Smooth muscle cell (in vitro differentiated cells): ENCODE data around the gene PARP8. TPM values are rescaled to one million over a fixed set of nuclear protein-coding genes. Genes with fewer than 3 reads are reported as not detected.

Experiments used
- DNase-seq: peaks from one replicate; lab custom pipeline; 2025; ENCODE audit not compliant: unreplicated experiment; lab: John Stamatoyannopoulos, UW
- H2AFZ ChIP-seq: fragments of 200-600 bp; sonication (generic); 2 replicates; pipeline ENCODE4 v1.6.0; 2016; ENCODE audit warnings: antibody characterized with exemption, low read depth, mild to moderate bottlenecking
- H3F3A ChIP-seq: fragments of 200-600 bp; sonication (generic); 2 replicates; pipeline ENCODE4 v1.6.0; 2017; ENCODE audit warnings: antibody characterized with exemption, low read depth
- H3K27ac ChIP-seq: fragments of 200-600 bp; sonication (generic); 2 replicates; pipeline ENCODE4 v1.5.1; 2016; ENCODE audit warnings: low read depth, mild to moderate bottlenecking
- H3K27me3 ChIP-seq: fragments of 200-600 bp; sonication (generic); 2 replicates; pipeline ENCODE4 v1.6.1; 2016; ENCODE audit warnings: low read depth, mild to moderate bottlenecking
- H3K36me3 ChIP-seq: fragments of 200-600 bp; sonication (generic); 2 replicates; pipeline ENCODE4 v1.5.1; 2016; ENCODE audit warnings: low read depth
- H3K4me1 ChIP-seq: fragments of 200-600 bp; sonication (generic); 2 replicates; pipeline ENCODE4 v1.5.1; 2016; ENCODE audit warnings: low read depth
- H3K4me2 ChIP-seq: fragments of 200-600 bp; sonication (generic); 2 replicates; pipeline ENCODE4 v1.6.0; 2016; ENCODE audit warnings: mild to moderate bottlenecking
- H3K4me3 ChIP-seq: fragments of 200-600 bp; sonication (generic); 2 replicates; pipeline ENCODE4 v1.5.1; 2016; ENCODE audit warnings: mild to moderate bottlenecking
- H3K79me2 ChIP-seq: fragments of 200-600 bp; sonication (generic); 2 replicates; pipeline ENCODE4 v1.6.0; 2016; ENCODE audit warnings: low read depth, mild to moderate bottlenecking
- H3K9ac ChIP-seq: fragments of 200-600 bp; sonication (generic); 2 replicates; pipeline ENCODE4 v1.6.0; 2016; ENCODE audit warnings: low read depth
- H3K9me3 ChIP-seq: fragments of 200-600 bp; sonication (generic); replicated peaks from 2 replicates; pipeline ENCODE4 v1.5.1; 2016; ENCODE audit warnings: low read depth
- H4K20me1 ChIP-seq: fragments of 200-600 bp; sonication (generic); 2 replicates; pipeline ENCODE4 v1.6.0; 2016; ENCODE audit warnings: low read depth
- WGBS: methylation state at CpG from one replicate; pipeline ENCODE4 v1.1.7; 2016; ENCODE audit warnings: low lambda C conversion rate; 5-methylcytosine and 5-hydroxymethylcytosine counted together
- polyA plus RNA-seq: library from polyadenylated mRNA; unstranded; fragments of >200 nt; fragmentation: Nextera tagmentation; extraction: Ambion mirVana; gene quantifications from 2 replicates; pipeline ENCODE4 v1.2.1, GENCODE V29; 2016
- total RNA-seq: library from RNA; depleted of rRNA; stranded (reverse); fragments of >200 nt; gene quantifications from 2 replicates; pipeline ENCODE4 v1.2.3, GENCODE V29; 2014
- TF ChIP-seq, protein P1 (sequence below): fragments of 200-600 bp; sonication (generic); IDR thresholded peaks from 2 replicates; pipeline ENCODE4 v1.5.1; 2017; ENCODE audit warnings: borderline replicate concordance, mild to moderate bottlenecking, antibody characterized with exemption; ENCODE audit not compliant: insufficient read depth, poor library complexity, severe bottlenecking

The PARP8 gene
- total and polyA plus RNA-seq, 2 experiments from 2014 or later, result 13.6 to 36.2 TPM

DNA sequence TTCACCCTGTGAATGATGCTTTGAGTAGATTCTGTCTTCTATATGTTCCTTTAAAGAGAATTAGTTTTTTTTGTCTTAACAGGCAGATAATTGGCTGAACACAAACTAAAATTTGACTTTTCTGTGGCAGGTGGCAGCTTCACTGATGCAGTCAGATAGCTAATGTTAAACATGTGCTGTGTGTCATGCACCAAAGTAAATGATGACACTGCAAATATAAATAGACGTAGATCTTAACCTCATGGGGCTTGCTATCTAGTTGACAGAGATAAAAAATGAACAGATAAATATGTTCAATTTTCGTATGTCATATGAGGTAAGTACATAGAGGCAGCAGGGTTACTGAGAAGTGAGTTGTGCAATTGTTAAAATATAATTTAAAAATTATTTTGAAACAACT, 82.7 kb downstream of the PARP8 start:
- H3K27me3 ChIP-seq, result no peaks in the 10 kb centered on the region
- no peaks in the 10 kb centered on the region for H3K36me3 ChIP-seq
- no peak overlapping the region for H3K4me2 ChIP-seq
- no peaks in the 10 kb centered on the region for H3K4me1 ChIP-seq
- no peaks in the 10 kb centered on the region for H3F3A ChIP-seq
- peaks cover 17% of the 10 kb centered on the region for H4K20me1 ChIP-seq
- H3K79me2 ChIP-seq, result peaks cover 47% of the 10 kb centered on the region
- TF ChIP-seq, protein P1, sequence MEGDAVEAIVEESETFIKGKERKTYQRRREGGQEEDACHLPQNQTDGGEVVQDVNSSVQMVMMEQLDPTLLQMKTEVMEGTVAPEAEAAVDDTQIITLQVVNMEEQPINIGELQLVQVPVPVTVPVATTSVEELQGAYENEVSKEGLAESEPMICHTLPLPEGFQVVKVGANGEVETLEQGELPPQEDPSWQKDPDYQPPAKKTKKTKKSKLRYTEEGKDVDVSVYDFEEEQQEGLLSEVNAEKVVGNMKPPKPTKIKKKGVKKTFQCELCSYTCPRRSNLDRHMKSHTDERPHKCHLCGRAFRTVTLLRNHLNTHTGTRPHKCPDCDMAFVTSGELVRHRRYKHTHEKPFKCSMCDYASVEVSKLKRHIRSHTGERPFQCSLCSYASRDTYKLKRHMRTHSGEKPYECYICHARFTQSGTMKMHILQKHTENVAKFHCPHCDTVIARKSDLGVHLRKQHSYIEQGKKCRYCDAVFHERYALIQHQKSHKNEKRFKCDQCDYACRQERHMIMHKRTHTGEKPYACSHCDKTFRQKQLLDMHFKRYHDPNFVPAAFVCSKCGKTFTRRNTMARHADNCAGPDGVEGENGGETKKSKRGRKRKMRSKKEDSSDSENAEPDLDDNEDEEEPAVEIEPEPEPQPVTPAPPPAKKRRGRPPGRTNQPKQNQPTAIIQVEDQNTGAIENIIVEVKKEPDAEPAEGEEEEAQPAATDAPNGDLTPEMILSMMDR, result no peak
- H2AFZ ChIP-seq, result no peak overlapping the region
- H3K9ac ChIP-seq, result no peak overlapping the region
- no peaks in the 10 kb centered on the region for H3K9me3 ChIP-seq
- H3K27ac ChIP-seq, result no peak overlapping the region
- WGBS, result 82% methylated on average over 2 of the region's 2 CpGs
- DNase-seq, result no peak
- no peak overlapping the region for H3K4me3 ChIP-seq

DNA sequence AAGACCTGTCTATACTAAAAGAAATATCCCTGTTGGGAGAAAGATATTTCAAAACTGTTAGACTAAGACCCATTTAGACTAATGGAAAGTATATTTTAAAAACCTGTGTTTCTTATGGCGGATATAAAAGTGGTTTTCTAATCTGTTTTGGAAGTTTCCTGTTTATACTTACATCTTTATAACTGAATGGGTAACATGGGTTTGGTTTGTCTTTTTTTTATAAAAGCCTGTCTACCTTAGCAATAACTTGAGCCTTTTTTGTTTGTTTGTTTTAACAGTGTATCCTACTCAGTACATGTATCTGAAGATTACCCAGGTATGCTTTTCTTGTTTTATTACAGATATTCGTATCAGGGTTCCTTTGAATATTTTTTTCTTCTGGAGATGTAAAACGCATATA, 83.4 kb downstream of the PARP8 start:
- WGBS, result 95% methylated on average over 3 of the region's 3 CpGs

GRCh38 chr5:50751064-50751657, 84.7 kb downstream of the PARP8 start:
- no peak overlapping the region for H3K4me3 ChIP-seq
- no peaks in the 10 kb centered on the region for H3F3A ChIP-seq
- TF ChIP-seq, protein P1, result peak; percentile 76
- no peak overlapping the region for H3K9ac ChIP-seq
- H3K9me3 ChIP-seq, result no peaks in the 10 kb centered on the region
- peaks cover 10% of the 10 kb centered on the region for H4K20me1 ChIP-seq
- H3K4me1 ChIP-seq, result no peaks in the 10 kb centered on the region
- no peaks in the 10 kb centered on the region for H3K36me3 ChIP-seq
- no peak overlapping the region for H3K4me2 ChIP-seq
- H3K27ac ChIP-seq, result no peak overlapping the region
- H3K27me3 ChIP-seq, result no peaks in the 10 kb centered on the region
- H2AFZ ChIP-seq, result no peak overlapping the region
- no peak for DNase-seq
- peaks cover 43% of the 10 kb centered on the region for H3K79me2 ChIP-seq
- 75% methylated on average over 5 of the region's 5 CpGs for WGBS

More for the DNA sequence above, 83.4 kb downstream of the PARP8 start:
- Histone ChIP-seq H3K9ac (no peak overlapping the region), H3K27me3 (no peaks in the 10 kb centered on the region), H3K9me3 (no peaks in the 10 kb centered on the region), H3K4me3 (no peak overlapping the region), H2AFZ (no peak overlapping the region), H4K20me1 (peaks cover 15% of the 10 kb centered on the region), H3K79me2 (peaks cover 47% of the 10 kb centered on the region), H3F3A (no peaks in the 10 kb centered on the region), H3K4me2 (no peak overlapping the region), H3K27ac (no peak overlapping the region), H3K4me1 (no peaks in the 10 kb centered on the region), H3K36me3 (no peaks in the 10 kb centered on the region)
- no peak for DNase-seq
- TF ChIP-seq, protein P1, result no peak

GRCh38 chr5:50752800-50753199, 86.4 kb downstream of the PARP8 start:
- no peaks in the 10 kb centered on the region for H3K4me1 ChIP-seq
- no peaks in the 10 kb centered on the region for H3K36me3 ChIP-seq
- H3F3A ChIP-seq, result no peaks in the 10 kb centered on the region
- peaks cover 31% of the 10 kb centered on the region for H3K79me2 ChIP-seq
- no peak overlapping the region for H3K9ac ChIP-seq
- H2AFZ ChIP-seq, result no peak overlapping the region
- H3K27ac ChIP-seq, result no peak overlapping the region
- no peaks in the 10 kb centered on the region for H3K9me3 ChIP-seq
- DNase-seq, result no peak
- no peak overlapping the region for H3K4me2 ChIP-seq
- H3K4me3 ChIP-seq, result no peak overlapping the region
- TF ChIP-seq, protein P1, result no peak
- peaks cover 10% of the 10 kb centered on the region for H4K20me1 ChIP-seq
- H3K27me3 ChIP-seq, result no peaks in the 10 kb centered on the region
